Transverse colon (tissue), 4 donors: ENCODE measurements around the gene CGB3.
"Not testable (repeated sequence)": the region's sequence is repeated elsewhere in the genome, so short reads cannot be mapped to it uniquely, and the experiment has no call there.

ENCODE experiments used
- POLR2A ChIP-seq: fragments of 450-650 bp; IDR thresholded peaks from one replicate; pipeline ENCODE4 v1.6.1; 2016; ENCODE audit warnings: antibody characterized with exemption, mild to moderate bottlenecking, moderate library complexity
- POLR2AphosphoS5 ChIP-seq, 3 donors: sonication (generic); formaldehyde crosslinking; IDR thresholded peaks; one replicate each; pipeline ENCODE4 v1.6.1; 2016; ENCODE audit warnings: antibody characterized with exemption in 3 of 3
- TF ChIP-seq, protein P1 (sequence below), 5 experiments: fragments of 200-600 bp in 3 of 5; fragments of 450-650 bp in 2 of 5; sonication (generic) in 3 of 5; IDR thresholded peaks; 1 replicate in 2 of 5; 2 replicates in 3 of 5; pipeline ENCODE4 v1.5.1; 2016 to 2017; ENCODE audit warnings: antibody characterized with exemption in 5 of 5, inconsistent platforms in 3 of 5, mild to moderate bottlenecking in 2 of 5, moderate library complexity in 1 of 5

DNA sequence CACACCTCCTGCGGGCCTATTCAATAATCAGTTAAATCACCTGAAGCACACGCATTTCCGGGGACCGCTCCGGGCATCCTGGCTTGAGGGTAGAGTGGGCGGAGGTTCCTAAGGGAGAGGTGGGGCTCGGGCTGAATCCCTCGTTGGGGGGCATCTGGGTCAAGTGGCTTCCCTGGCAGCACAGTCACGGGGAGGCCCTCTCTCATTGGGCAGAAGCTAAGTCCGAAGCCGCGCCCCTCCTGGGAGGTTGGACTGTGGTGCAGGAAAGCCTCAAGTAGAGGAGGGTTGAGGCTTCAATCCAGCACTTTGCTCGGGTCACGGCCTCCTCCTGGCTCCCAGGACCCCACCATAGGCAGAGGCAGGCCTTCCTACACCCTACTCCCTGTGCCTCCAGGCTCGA lies 19.4 kb upstream of the CGB3 start, which contains the start of gene CGB5:
- TF ChIP-seq, protein P1, sequence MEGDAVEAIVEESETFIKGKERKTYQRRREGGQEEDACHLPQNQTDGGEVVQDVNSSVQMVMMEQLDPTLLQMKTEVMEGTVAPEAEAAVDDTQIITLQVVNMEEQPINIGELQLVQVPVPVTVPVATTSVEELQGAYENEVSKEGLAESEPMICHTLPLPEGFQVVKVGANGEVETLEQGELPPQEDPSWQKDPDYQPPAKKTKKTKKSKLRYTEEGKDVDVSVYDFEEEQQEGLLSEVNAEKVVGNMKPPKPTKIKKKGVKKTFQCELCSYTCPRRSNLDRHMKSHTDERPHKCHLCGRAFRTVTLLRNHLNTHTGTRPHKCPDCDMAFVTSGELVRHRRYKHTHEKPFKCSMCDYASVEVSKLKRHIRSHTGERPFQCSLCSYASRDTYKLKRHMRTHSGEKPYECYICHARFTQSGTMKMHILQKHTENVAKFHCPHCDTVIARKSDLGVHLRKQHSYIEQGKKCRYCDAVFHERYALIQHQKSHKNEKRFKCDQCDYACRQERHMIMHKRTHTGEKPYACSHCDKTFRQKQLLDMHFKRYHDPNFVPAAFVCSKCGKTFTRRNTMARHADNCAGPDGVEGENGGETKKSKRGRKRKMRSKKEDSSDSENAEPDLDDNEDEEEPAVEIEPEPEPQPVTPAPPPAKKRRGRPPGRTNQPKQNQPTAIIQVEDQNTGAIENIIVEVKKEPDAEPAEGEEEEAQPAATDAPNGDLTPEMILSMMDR (IDR thresholded peaks at IDR 0.05): not testable (repeated sequence)
- TF ChIP-seq POLR2AphosphoS5 (IDR thresholded peaks at IDR 0.05); POLR2A: not testable (repeated sequence)
